ENCODE measurements around the gene KPNA1.

- TF ChIP-seq CTCF (IDR thresholded peaks at IDR 0.05; ENCODE audit: poor library complexity) (no peak), EZH2phosphoT487 (IDR thresholded peaks at IDR 0.05; ENCODE audit: low read depth, severe bottlenecking, unreplicated experiment) (no peak)
These were observed 40.7 kb upstream of the KPNA1 start for GRCh38 chr3:122555275-122556071.

All from hepatocyte (in vitro differentiated cells).